ENCODE results near the gene ADH1A.

DNA sequence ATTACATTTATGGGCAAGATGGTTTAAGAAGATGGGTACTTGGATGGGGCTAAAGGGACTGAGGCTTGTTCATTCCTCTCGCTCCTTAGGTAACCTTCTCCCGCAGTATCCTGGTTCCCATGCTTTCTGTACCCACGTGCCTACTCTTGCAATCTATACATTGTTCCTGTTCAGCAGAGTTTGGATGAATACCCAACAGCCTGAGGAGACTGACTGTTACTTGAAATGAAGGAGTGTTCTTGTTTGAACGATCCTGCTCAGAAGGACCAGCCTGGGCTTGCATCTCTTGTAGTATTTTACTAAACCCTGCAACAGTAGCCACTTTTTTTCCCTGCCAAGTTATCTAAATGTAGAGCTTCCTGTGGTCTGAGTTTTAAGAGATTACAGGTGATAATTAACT, 38.0 kb downstream of the ADH1A start:
- TF ChIP-seq, protein P1, sequence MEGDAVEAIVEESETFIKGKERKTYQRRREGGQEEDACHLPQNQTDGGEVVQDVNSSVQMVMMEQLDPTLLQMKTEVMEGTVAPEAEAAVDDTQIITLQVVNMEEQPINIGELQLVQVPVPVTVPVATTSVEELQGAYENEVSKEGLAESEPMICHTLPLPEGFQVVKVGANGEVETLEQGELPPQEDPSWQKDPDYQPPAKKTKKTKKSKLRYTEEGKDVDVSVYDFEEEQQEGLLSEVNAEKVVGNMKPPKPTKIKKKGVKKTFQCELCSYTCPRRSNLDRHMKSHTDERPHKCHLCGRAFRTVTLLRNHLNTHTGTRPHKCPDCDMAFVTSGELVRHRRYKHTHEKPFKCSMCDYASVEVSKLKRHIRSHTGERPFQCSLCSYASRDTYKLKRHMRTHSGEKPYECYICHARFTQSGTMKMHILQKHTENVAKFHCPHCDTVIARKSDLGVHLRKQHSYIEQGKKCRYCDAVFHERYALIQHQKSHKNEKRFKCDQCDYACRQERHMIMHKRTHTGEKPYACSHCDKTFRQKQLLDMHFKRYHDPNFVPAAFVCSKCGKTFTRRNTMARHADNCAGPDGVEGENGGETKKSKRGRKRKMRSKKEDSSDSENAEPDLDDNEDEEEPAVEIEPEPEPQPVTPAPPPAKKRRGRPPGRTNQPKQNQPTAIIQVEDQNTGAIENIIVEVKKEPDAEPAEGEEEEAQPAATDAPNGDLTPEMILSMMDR (IDR thresholded peaks at IDR 0.05; ENCODE audit: insufficient read depth, low read length, poor library complexity, severe bottlenecking): no peak
- TF ChIP-seq EZH2phosphoT487 (conservative IDR thresholded peaks at IDR 0.05; ENCODE audit: low read length): no peak
